ENCODE measurements around the gene ZEB2. TPM values are rescaled to one million over a fixed set of nuclear protein-coding genes. Genes with fewer than 3 reads are reported as not detected.

The ZEB2 gene
- total and polyA plus RNA-seq, 2 of the 8 experiments (the other 6 are each of a cell fraction or from before 2014, with no cell fraction given) = 0.38 TPM; not detected in 1

DNA sequence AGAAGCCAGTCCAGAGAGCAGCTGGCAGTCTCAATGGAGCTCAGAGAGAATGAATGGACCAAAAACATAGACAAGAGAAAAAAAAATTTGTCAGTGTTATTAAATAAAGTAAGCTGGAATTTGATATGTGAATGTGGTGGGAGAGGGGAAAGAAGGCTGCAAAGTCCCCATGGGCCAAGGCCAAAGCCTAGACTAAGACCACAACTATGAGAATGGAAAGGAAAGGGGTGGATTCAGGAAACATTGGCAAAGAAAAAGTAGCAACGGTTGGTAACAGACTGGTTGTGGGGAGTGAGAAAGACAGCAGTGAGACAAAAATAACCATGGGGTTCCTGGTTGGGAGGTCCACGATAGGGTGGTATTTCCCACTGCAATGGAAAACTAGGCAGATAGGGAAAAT, 47.0 kb downstream of the ZEB2 start:
- Histone ChIP-seq H3K27ac (ENCODE audit: low read depth, low read length) (no peak overlapping the region), H2BK12ac (ENCODE audit: low read depth, low read length) (0 out of 2 replicates have a peak overlapping the region, but pooled peaks have one; percentile 2), H3K14ac (ENCODE audit: insufficient read length) (no peak overlapping the region), H3K4me1 (replicated peaks in 1 of 4; ENCODE audit: control insufficient read depth in 3 of 4, insufficient read depth in 4 of 4, low read length in 3 of 4) (peaks cover 0 to 25% (median 19%) of the 10 kb centered on the region in 4 experiments; a peak in 6 of 7 replicates), H3K36me3 (ENCODE audit: control insufficient read depth in 2 of 4, insufficient read depth in 4 of 4, low read length in 3 of 4) (no peaks in the 10 kb centered on the region), H2AFZ (ENCODE audit: low read length) (no peak overlapping the region), H2AK5ac (ENCODE audit: low read depth, low read length) (no peak overlapping the region), H3K9me3 (ENCODE audit: insufficient read depth in 2 of 2, low read depth in 1 of 2, low read length in 1 of 2) (no peaks in the 10 kb centered on the region), H3K27me3 (replicated peaks in 1 of 4; ENCODE audit: control insufficient read depth in 3 of 4, extremely low read depth in 1 of 4, insufficient read depth in 3 of 4, low read length in 3 of 4) (no peaks in the 10 kb centered on the region), H3K4me3 (ENCODE audit: extremely low read depth in 1 of 4, insufficient read depth in 2 of 4, low read depth in 3 of 4, low read length in 4 of 4) (no peak overlapping the region), H3K23me2 (ENCODE audit: low read depth, low read length) (no peaks in the 10 kb centered on the region), H2BK20ac (ENCODE audit: low read length) (no peak overlapping the region), H2BK120ac (replicated peaks; ENCODE audit: low read depth, low read length) (no peak overlapping the region), H3K9ac (replicated peaks in 1 of 4; ENCODE audit: extremely low read depth in 1 of 4, low read depth in 3 of 4, low read length in 3 of 4) (no peak overlapping the region), H4K91ac (replicated peaks; ENCODE audit: insufficient read length, low read length) (no peak overlapping the region), H3K23ac (ENCODE audit: insufficient read length) (no peak overlapping the region), H3K56ac (replicated peaks; ENCODE audit: insufficient read length, low read depth, low read length) (no peak overlapping the region), H2BK5ac (ENCODE audit: low read depth, low read length) (no peak overlapping the region), H3K4me2 (ENCODE audit: insufficient read depth in 1 of 2, low read depth in 2 of 2, low read length in 2 of 2) (no peak overlapping the region), H3K18ac (ENCODE audit: extremely low read depth, low read length) (no peak overlapping the region; the same call in 1 of the 2 replicates), H3K79me2 (ENCODE audit: control insufficient read depth in 1 of 2, insufficient read depth in 2 of 2, low read length in 2 of 2) (no peaks in the 10 kb centered on the region), H4K20me1 (replicated peaks in 1 of 2; ENCODE audit: control insufficient read depth in 1 of 2, insufficient read depth in 2 of 2, low read length in 2 of 2) (no peaks in the 10 kb centered on the region), H4K8ac (ENCODE audit: extremely low read depth, insufficient read depth, low read length) (no peak overlapping the region), H3K4ac (replicated peaks; ENCODE audit: insufficient read length, low read depth, low read length) (no peak overlapping the region), H4K5ac (ENCODE audit: insufficient read length, low read depth, low read length) (no peak overlapping the region), H2BK15ac (ENCODE audit: low read length) (no peak overlapping the region), H3K79me1 (ENCODE audit: low read depth, low read length) (no peaks in the 10 kb centered on the region)
- no peak for DNase-seq (ENCODE audit: low read depth in 1 of 2, low spot score in 2 of 2)
- CTCF ChIA-PET (ENCODE audit: partially characterized antibody) = interaction anchor here (1.4 kb wide), 1 partner anchor 24 kb away, joined by 4 read pairs; no protein-coding TSS in a partner anchor
- POLR2A ChIA-PET (ENCODE audit: partially characterized antibody) = no interaction called here
- FAIRE-seq = no peak
- TF ChIP-seq TCF12 (IDR thresholded peaks at IDR 0.05; ENCODE audit: low read depth, low read length) (no peak), KDM5A (IDR thresholded peaks at IDR 0.05; ENCODE audit: low read length) (no peak)
- 96% methylated on average over 2 of the region's 2 CpGs; no CpG with 5 or more reads in 1 of the 2 experiments for WGBS, 2 experiments (ENCODE audit: extremely low coverage in 1 of 2, insufficient coverage in 1 of 2, insufficient read length in 1 of 2, insufficient replicate concordance in 2 of 2, low coverage in 1 of 2, low lambda C conversion rate in 2 of 2, missing lambda C conversion rate in 1 of 2)
